ENCODE measurements around the gene USP10. TPM values are rescaled to one million over a fixed set of nuclear protein-coding genes. Genes with fewer than 3 reads are reported as not detected.

Gene USP10
- total and polyA plus RNA-seq, 2 donors (not counting 3 experiments of a cell fraction or from before 2014, with no cell fraction given): 84.0 to 115 TPM

- peaks cover 4% of the 10 kb centered on the region for H3K4me1 ChIP-seq (ENCODE audit: control insufficient read depth, extremely low read depth, insufficient read depth, low read length)
- no TSS peak for BruUV-seq (replicated peaks)
- no peaks in the 10 kb centered on the region for H3K9me3 ChIP-seq (replicated peaks; ENCODE audit: control insufficient read depth, insufficient read depth, low read length)
- H3K9me1 ChIP-seq (replicated peaks; ENCODE audit: control insufficient read depth, extremely low read depth, insufficient read depth, low read length): no peaks in the 10 kb centered on the region
- dilution Hi-C loops (cut with MboI; ENCODE audit: extremely low pct_ligation_motif_present, low sequenced_read_pairs) (no loop called here), intact Hi-C loops (cut with micrococcal nuclease) (no loop called here)
- no peaks in the 10 kb centered on the region for H4K20me1 ChIP-seq (replicated peaks; ENCODE audit: control insufficient read depth, extremely low read depth, insufficient read depth, low read length)
- DNase-seq (ENCODE audit: low read depth, low spot score): no peak
- H2AFZ ChIP-seq (ENCODE audit: low read depth, low read length): no peak overlapping the region
- no peak overlapping the region for H3K27ac ChIP-seq (ENCODE audit: insufficient read depth, low read depth, low read length)
- no peak for FAIRE-seq
- TF ChIP-seq POLR2A (IDR thresholded peaks at IDR 0.05; ENCODE audit: low read depth, low read length): no peak
- TF ChIP-seq POLR2AphosphoS5 (IDR thresholded peaks at IDR 0.05; ENCODE audit: insufficient read depth, low read depth, low read length): no peak
- TF ChIP-seq MAX (IDR thresholded peaks at IDR 0.05; ENCODE audit: insufficient read depth, insufficient read length): no peak
- TF ChIP-seq CTCF (IDR thresholded peaks at IDR 0.05; ENCODE audit: extremely low read depth in 1 of 2, insufficient read depth in 1 of 2, low read depth in 1 of 2, low read length in 2 of 2): no peak
- TF ChIP-seq GATA2 (IDR thresholded peaks at IDR 0.05; ENCODE audit: insufficient read depth, insufficient read length, low read depth, low read length): no peak
- no peak for TF ChIP-seq MYC (IDR thresholded peaks at IDR 0.05; ENCODE audit: low read depth, low read length)
- no peak for TF ChIP-seq EZH2 (IDR thresholded peaks at IDR 0.05; ENCODE audit: borderline replicate concordance, low read depth, low read length, severe bottlenecking)
- no peak for TF ChIP-seq JUN (IDR thresholded peaks at IDR 0.05; ENCODE audit: borderline replicate concordance, insufficient read depth, insufficient read length, low read depth)
- TF ChIP-seq FOS (IDR thresholded peaks at IDR 0.05; ENCODE audit: borderline replicate concordance, insufficient read depth, low read length): no peak
- H3K36me3 ChIP-seq (ENCODE audit: control insufficient read depth in 2 of 2, extremely low read depth in 1 of 2, insufficient read depth in 2 of 2, low read length in 2 of 2): no peaks in the 10 kb centered on the region
- ChIA-PET POLR2A (no interaction called here), CTCF (interaction anchor here (2.0 kb wide), 1 partner anchor 12 kb away, joined by 5 read pairs; no protein-coding TSS in a partner anchor)
- H3K4me2 ChIP-seq (ENCODE audit: insufficient read depth, low read length): no peak overlapping the region
- no peak overlapping the region for H3K9ac ChIP-seq (replicated peaks; ENCODE audit: extremely low read depth, insufficient read depth, low read length)
- H3K27me3 ChIP-seq (ENCODE audit: control insufficient read depth in 2 of 2, insufficient read depth in 2 of 2, low read length in 2 of 2): peaks cover 6 to 15% of the 10 kb centered on the region in 2 experiments
- H3K4me3 ChIP-seq (replicated peaks in 1 of 3; ENCODE audit: insufficient read depth in 1 of 3, low read depth in 1 of 3, low read length in 3 of 3): no peak overlapping the region
- H3K79me2 ChIP-seq (ENCODE audit: control insufficient read depth, insufficient read depth, low read length): no peaks in the 10 kb centered on the region
Observed at GRCh38 chr16:84818133-84818532, 118.3 kb downstream of the USP10 start.

Data from endothelial cell of umbilical vein (primary cell).